Stimulated activated naive CD4-positive, alpha-beta T cell (primary cell): ENCODE measurements around the gene FBXW5.
A peak's percentile ranks its signal among the peaks of the same experiment; 100 is the strongest.

Experiments
- DNase-seq, 6 experiments: peaks; one replicate each; lab custom pipeline; 2025; lab: John Stamatoyannopoulos, UW

The FBXW5 gene

GRCh38 chr9:136978073-136978864 is 33.7 kb upstream of the FBXW5 start:
- DNase-seq, result peak; percentile 16 to 83 (median 66)

GRCh38 chr9:136977649-136978072 is 33.1 kb upstream of the FBXW5 start:
- DNase-seq, result no peak

GRCh38 chr9:136977223-136977622 is 32.7 kb upstream of the FBXW5 start, which contains the start of gene PTGDS:
PTGDS (plus strand) TSS chr9:136977504; CDS start chr9:136977579, 75 bp downstream.
- DNase-seq, result no peak

GRCh38 chr9:136975644-136976043 is 31.1 kb upstream of the FBXW5 start:
- DNase-seq, result no peak

GRCh38 chr9:136974817-136975535 is 30.4 kb upstream of the FBXW5 start:
- DNase-seq, result no peak

- no peak for DNase-seq
Measured at GRCh38 chr9:136973618-136974617, 29.4 kb upstream of the FBXW5 start.

- no peak for DNase-seq
Measured at GRCh38 chr9:136972743-136973142, 28.2 kb upstream of the FBXW5 start.

GRCh38 chr9:136972335-136972734 is 27.8 kb upstream of the FBXW5 start:
- DNase-seq, result no peak

- no peak for DNase-seq
Measured at GRCh38 chr9:136971746-136972145, 27.2 kb upstream of the FBXW5 start.

- DNase-seq, result no peak
Measured at GRCh38 chr9:136970361-136970760, 25.8 kb upstream of the FBXW5 start.

- DNase-seq, result no peak
Measured at GRCh38 chr9:136969774-136970173, 25.2 kb upstream of the FBXW5 start.

GRCh38 chr9:136969150-136969549 is 24.6 kb upstream of the FBXW5 start:
- DNase-seq, result no peak

GRCh38 chr9:136968333-136969127 is 24.0 kb upstream of the FBXW5 start:
- DNase-seq, result no peak

- DNase-seq, result no peak
Measured at GRCh38 chr9:136965771-136966484, 21.4 kb upstream of the FBXW5 start.

GRCh38 chr9:136964833-136965422 is 20.4 kb upstream of the FBXW5 start:
- DNase-seq, result no peak

GRCh38 chr9:136964171-136964689 is 19.7 kb upstream of the FBXW5 start:
- no peak for DNase-seq

- DNase-seq, result no peak
Measured at GRCh38 chr9:136963751-136964150, 19.2 kb upstream of the FBXW5 start.

- DNase-seq, result no peak
Measured at GRCh38 chr9:136963341-136963740, 18.8 kb upstream of the FBXW5 start.

GRCh38 chr9:136962701-136963248 is 18.2 kb upstream of the FBXW5 start:
- no peak for DNase-seq

- DNase-seq, result no peak
Measured at GRCh38 chr9:136962163-136962562, 17.6 kb upstream of the FBXW5 start.
